AG09309 (cell line): ENCODE data around the gene NINL.
"Not testable (repeated sequence)": the region's sequence is repeated elsewhere in the genome, so short reads cannot be mapped to it uniquely, and the experiment has no call there.

Source experiments
- DNase-seq: peaks from one replicate; pipeline ENCODE4 v3.0.0-alpha.2; 2010; ENCODE audit warnings: low read depth
- H3K4me3 ChIP-seq: 2 replicates; pipeline ENCODE4 v1.5.1; 2011; ENCODE audit warnings: mild to moderate bottlenecking, low read depth, low read length, moderate library complexity; ENCODE audit not compliant: control insufficient read depth
- TF ChIP-seq, protein P1 (sequence below): IDR thresholded peaks from 2 replicates; pipeline ENCODE4 v1.5.1; 2011; ENCODE audit warnings: mild to moderate bottlenecking, low read depth, low read length, inconsistent platforms; ENCODE audit not compliant: insufficient read depth, control insufficient read depth; ENCODE audit errors: missing control alignments

NINL gene

GRCh38 chr20:25584905-25585704 is at the start of gene NINL:
NINL (minus strand) TSS chr20:25585531; CDS start chr20:25526587, 58,944 bp downstream.
- peak within 1 kb of the TSS; percentile 50 for H3K4me3 ChIP-seq
- TF ChIP-seq, protein P1, sequence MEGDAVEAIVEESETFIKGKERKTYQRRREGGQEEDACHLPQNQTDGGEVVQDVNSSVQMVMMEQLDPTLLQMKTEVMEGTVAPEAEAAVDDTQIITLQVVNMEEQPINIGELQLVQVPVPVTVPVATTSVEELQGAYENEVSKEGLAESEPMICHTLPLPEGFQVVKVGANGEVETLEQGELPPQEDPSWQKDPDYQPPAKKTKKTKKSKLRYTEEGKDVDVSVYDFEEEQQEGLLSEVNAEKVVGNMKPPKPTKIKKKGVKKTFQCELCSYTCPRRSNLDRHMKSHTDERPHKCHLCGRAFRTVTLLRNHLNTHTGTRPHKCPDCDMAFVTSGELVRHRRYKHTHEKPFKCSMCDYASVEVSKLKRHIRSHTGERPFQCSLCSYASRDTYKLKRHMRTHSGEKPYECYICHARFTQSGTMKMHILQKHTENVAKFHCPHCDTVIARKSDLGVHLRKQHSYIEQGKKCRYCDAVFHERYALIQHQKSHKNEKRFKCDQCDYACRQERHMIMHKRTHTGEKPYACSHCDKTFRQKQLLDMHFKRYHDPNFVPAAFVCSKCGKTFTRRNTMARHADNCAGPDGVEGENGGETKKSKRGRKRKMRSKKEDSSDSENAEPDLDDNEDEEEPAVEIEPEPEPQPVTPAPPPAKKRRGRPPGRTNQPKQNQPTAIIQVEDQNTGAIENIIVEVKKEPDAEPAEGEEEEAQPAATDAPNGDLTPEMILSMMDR = no peak
- DNase-seq = no peak

GRCh38 chr20:25632940-25633790 is 47.8 kb upstream of the NINL start:
- no peak for DNase-seq
- TF ChIP-seq, protein P1 = no peak
- no peak overlapping the region for H3K4me3 ChIP-seq

GRCh38 chr20:25630615-25631014 is 45.3 kb upstream of the NINL start:
- not testable (repeated sequence) for H3K4me3 ChIP-seq, DNase-seq

DNA sequence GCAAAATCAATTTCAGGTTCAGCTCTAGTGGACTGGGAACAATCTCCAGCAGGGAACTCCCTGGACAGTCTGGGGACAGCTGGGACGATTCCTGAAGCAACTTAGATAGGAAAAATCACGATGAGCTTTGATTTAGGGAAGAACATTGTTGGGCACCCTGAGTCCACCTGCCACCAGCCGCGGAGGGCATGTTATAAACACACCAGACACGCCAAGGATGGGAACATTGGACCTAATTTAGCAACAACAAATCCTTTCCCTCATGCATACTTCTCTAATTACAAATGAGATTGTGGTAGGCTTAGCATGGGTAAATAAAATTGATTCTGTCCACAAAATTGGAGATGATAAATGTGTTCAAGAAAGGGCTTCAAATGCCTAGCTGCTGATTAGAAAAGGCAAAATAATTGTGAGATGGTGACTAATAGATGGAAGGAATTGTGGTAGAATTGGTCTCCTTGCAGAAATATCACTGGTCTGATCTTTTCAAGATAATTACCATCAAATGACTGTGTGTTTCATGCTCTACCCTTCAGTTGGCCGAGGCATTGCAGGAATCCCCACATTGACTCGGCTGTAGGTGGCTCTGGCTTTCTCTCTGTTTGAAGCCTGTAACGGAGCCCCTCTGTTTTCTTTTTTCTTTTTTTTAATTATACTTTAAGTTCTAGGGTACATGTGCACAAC is 44.6 kb upstream of the NINL start:
- H3K4me3 ChIP-seq = no peak overlapping the region
- TF ChIP-seq, protein P1 = no peak
- no peak for DNase-seq

DNA sequence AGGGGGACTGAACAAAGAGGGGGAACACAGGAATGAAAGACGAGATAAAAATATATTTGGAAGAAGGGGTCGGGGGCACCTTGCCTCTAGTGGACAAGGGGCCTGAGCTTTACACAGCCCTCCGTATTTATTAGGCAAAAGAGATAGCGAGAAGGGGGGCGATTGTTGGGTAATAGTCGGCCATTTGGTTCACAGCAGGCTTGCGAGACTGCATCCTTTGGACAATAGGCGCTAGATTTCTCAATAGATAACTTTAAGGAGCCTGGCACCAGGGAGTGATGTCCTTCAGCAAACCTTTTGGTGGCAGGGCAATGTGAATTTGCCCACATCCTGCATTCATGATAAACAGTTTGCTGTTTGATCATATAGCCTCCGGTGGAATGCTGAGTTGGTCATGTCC is 41.4 kb upstream of the NINL start:
- H3K4me3 ChIP-seq = no peak overlapping the region
- no peak for DNase-seq
- TF ChIP-seq, protein P1 = no peak

- H3K4me3 ChIP-seq = peak overlapping the region; percentile 94
- TF ChIP-seq, protein P1 = no peak
- DNase-seq = no peak
These were observed 39.2 kb upstream of the NINL start for GRCh38 chr20:25624500-25624939.
